8988T (cell line): Measurements from ENCODE around the gene CD4.
"Not testable (repeated sequence)": the region's sequence is repeated elsewhere in the genome, so short reads cannot be mapped to it uniquely, and the experiment has no call there.

Experiments
- DNase-seq: peaks from one replicate; pipeline ENCODE4 v3.0.0; 2011

The CD4 gene

GRCh38 chr12:6849976-6850560 lies 60.7 kb downstream of the CD4 start:
- DNase-seq: no peak

GRCh38 chr12:6850796-6851152 lies 61.4 kb downstream of the CD4 start:
- DNase-seq: no peak

GRCh38 chr12:6851153-6851920 lies 62.0 kb downstream of the CD4 start, which contains the start of gene CDCA3:
CDCA3 (minus strand) TSS chr12:6851286; CDS start chr12:6850952, 334 bp downstream.
- peak; percentile 95 for DNase-seq

GRCh38 chr12:6851921-6852650 lies 62.8 kb downstream of the CD4 start, which contains the start of gene USP5:
USP5 (plus strand) TSS chr12:6852150; CDS start chr12:6852180, 30 bp downstream.
- DNase-seq: peak; percentile 81

- no peak for DNase-seq
Measured at GRCh38 chr12:6852651-6853354, 63.5 kb downstream of the CD4 start.

GRCh38 chr12:6853626-6854025 lies 64.3 kb downstream of the CD4 start:
- no peak for DNase-seq

GRCh38 chr12:6854036-6854435 lies 64.7 kb downstream of the CD4 start:
- DNase-seq: no peak

- DNase-seq: no peak
Measured at GRCh38 chr12:6855322-6855721, 66.0 kb downstream of the CD4 start.

- DNase-seq: no peak
Measured at GRCh38 chr12:6858799-6859198, 69.5 kb downstream of the CD4 start.

- no peak for DNase-seq
Measured at GRCh38 chr12:6860116-6860515, 70.8 kb downstream of the CD4 start.

- no peak for DNase-seq
Measured at GRCh38 chr12:6860942-6861341, 71.6 kb downstream of the CD4 start.

GRCh38 chr12:6861391-6861790 lies 72.1 kb downstream of the CD4 start:
- DNase-seq: no peak

GRCh38 chr12:6863033-6863432 lies 73.7 kb downstream of the CD4 start:
- DNase-seq: no peak

GRCh38 chr12:6863586-6864321 lies 74.4 kb downstream of the CD4 start:
- DNase-seq: no peak

- not testable (repeated sequence) for DNase-seq
Measured at GRCh38 chr12:6865307-6865706, 76.0 kb downstream of the CD4 start.

- DNase-seq: no peak
Measured at GRCh38 chr12:6866163-6866919, 77.0 kb downstream of the CD4 start.

- DNase-seq: no peak
Measured at GRCh38 chr12:6866920-6867412, 77.6 kb downstream of the CD4 start.

GRCh38 chr12:6867413-6868210 lies 78.3 kb downstream of the CD4 start, which contains the start of gene TPI1:
TPI1 (plus strand) TSS chr12:6867531; CDS start chr12:6867567, 36 bp downstream.
- peak; percentile 71 for DNase-seq

- DNase-seq: no peak
Measured at GRCh38 chr12:6868211-6869048, 79.1 kb downstream of the CD4 start.
